ENCODE results near the gene ADAM8.

GRCh38 chr10:133267829-133268228, 8.8 kb downstream of the ADAM8 start:
- TF ChIP-seq CTCF (IDR thresholded peaks at IDR 0.05) (no peak), POLR2AphosphoS5 (IDR thresholded peaks at IDR 0.05) (no peak), POLR2A (IDR thresholded peaks at IDR 0.05) (no peak)
